Kidney capillary endothelial cell (primary cell): Measurements from ENCODE around the gene CPLX4.
"Not testable (repeated sequence)": the region's sequence is repeated elsewhere in the genome, so short reads cannot be mapped to it uniquely, and the experiment has no call there.

Experiments
- DNase-seq: peaks from one replicate; pipeline ENCODE4 v3.0.0-alpha.2; 2018; ENCODE audit warnings: low spot score

Gene CPLX4

GRCh38 chr18:59269563-59270119 is 48.8 kb downstream of the CPLX4 start:
- no peak for DNase-seq

GRCh38 chr18:59268721-59269562 is 49.5 kb downstream of the CPLX4 start:
- DNase-seq = no peak

- no peak for DNase-seq
Observed at GRCh38 chr18:59268127-59268720, 50.2 kb downstream of the CPLX4 start.

- no peak for DNase-seq
Observed at GRCh38 chr18:59267503-59268126, 50.8 kb downstream of the CPLX4 start.

GRCh38 chr18:59266886-59267502 is 51.5 kb downstream of the CPLX4 start:
- DNase-seq = no peak

- no peak for DNase-seq
Observed at GRCh38 chr18:59266459-59266858, 52.0 kb downstream of the CPLX4 start.

GRCh38 chr18:59265974-59266369 is 52.5 kb downstream of the CPLX4 start:
- DNase-seq = no peak

GRCh38 chr18:59265246-59265973 is 53.0 kb downstream of the CPLX4 start:
- no peak for DNase-seq

- DNase-seq = no peak
Observed at GRCh38 chr18:59264651-59265245, 53.7 kb downstream of the CPLX4 start.

GRCh38 chr18:59264121-59264571 is 54.3 kb downstream of the CPLX4 start:
- no peak for DNase-seq

- DNase-seq = no peak
Observed at GRCh38 chr18:59263661-59264060, 54.8 kb downstream of the CPLX4 start.

- not testable (repeated sequence) for DNase-seq
Observed at GRCh38 chr18:59262243-59262642, 56.2 kb downstream of the CPLX4 start.

- DNase-seq = not testable (repeated sequence)
Observed at GRCh38 chr18:59261842-59262241, 56.6 kb downstream of the CPLX4 start.

- DNase-seq = not testable (repeated sequence)
Observed at GRCh38 chr18:59255491-59255890, 63.0 kb downstream of the CPLX4 start.

GRCh38 chr18:59249199-59249774 is 69.2 kb downstream of the CPLX4 start:
- peak; percentile 61 for DNase-seq

- no peak for DNase-seq
Observed at GRCh38 chr18:59246796-59247195, 71.7 kb downstream of the CPLX4 start.
